Measurements from ENCODE around the gene PPP1R8. TPM values are rescaled to one million over a fixed set of nuclear protein-coding genes. Genes with fewer than 3 reads are reported as not detected.
A peak's percentile ranks its signal among the peaks of the same experiment; 100 is the strongest.

The PPP1R8 gene
- total RNA-seq, 1 experiment from 2014 or later: 39.5 TPM

DNA sequence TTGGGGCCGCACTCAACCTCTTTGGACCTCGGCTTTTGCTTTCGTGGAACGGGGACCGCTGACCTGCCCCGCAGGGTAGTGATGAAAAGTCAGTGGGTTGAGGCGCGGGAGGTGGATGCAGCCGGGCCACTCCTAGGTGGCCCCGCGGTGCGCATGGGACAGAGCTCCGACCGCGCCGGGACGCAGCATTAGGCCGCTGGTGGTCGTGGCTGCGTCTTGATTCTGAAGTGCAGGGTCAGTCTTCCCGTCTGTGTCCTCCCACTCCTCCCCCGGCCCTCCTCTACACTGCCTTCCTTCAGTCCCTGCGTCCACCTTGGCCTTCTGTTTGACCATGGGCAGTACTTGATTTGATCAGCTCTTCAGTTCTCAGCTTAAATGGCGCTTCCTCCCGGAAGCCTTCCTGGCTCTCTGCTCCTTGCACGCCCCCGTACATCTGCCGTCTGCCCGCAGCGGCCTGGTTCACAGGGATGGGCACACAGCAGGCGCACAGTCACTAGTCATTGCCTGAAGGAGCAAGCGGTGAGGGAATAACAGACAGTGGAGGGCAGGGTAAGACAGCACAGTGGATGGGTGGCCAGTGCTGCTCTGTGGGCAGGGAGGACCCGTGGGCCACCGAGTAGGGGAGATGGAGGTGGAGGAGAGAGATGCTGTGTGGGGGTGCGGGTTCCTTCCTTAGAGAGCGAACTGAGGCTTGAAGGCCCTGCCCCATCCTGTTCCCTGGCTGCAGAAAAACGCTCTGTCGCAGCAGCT lies 42.4 kb downstream of the PPP1R8 start:
- Mint-ChIP-seq H3K27ac (no peak overlapping the region), H3K4me3 (peak overlapping the region; percentile 81), H3K9me3 (no peaks in the 10 kb centered on the region), H3K4me1 (peaks cover 14% of the 10 kb centered on the region), H3K36me3 (no peaks in the 10 kb centered on the region), H3K27me3 (ENCODE audit: low read depth) (peaks cover 6% of the 10 kb centered on the region)
- TF ChIP-seq GTF2I (CRISPR knock-in tag; conservative IDR thresholded peaks at IDR 0.05): no peak
- TF ChIP-seq ZNF263 (CRISPR knock-in tag; IDR thresholded peaks at IDR 0.05; ENCODE audit: low read depth): peak; percentile 24; the same call in 1 of the 2 replicates
- TF ChIP-seq ETV6 (CRISPR knock-in tag; IDR thresholded peaks at IDR 0.05): 0 out of 2 replicates have a peak, but pooled peaks have one; percentile 15
- peak; percentile 56; the same call in 1 of the 2 replicates for TF ChIP-seq ZNF121 (CRISPR knock-in tag; IDR thresholded peaks at IDR 0.05)
- no peak for TF ChIP-seq NFATC4 (CRISPR knock-in tag; IDR thresholded peaks at IDR 0.05)
- TF ChIP-seq CREB1 (CRISPR knock-in tag; IDR thresholded peaks at IDR 0.05): no peak
- TF ChIP-seq AFF4 (CRISPR knock-in tag; IDR thresholded peaks at IDR 0.05; ENCODE audit: borderline replicate concordance): no peak
- no peak for TF ChIP-seq ZSCAN18 (CRISPR knock-in tag; IDR thresholded peaks at IDR 0.05)
- no peak for TF ChIP-seq PRRX2 (CRISPR knock-in tag; IDR thresholded peaks at IDR 0.05)
- ChIA-PET CTCF (interaction anchor here (0.6 to 1.2 kb wide), 5 partner anchors 15 to 204 kb away, joined by 3 to 6 read pairs (median 3); no protein-coding TSS in a partner anchor), POLR2A (interaction anchor here (0.8 to 1.4 kb wide), 3 partner anchors 15 to 87 kb away, joined by 3 to 4 read pairs (median 3); partner anchors contain the start of gene XKR8)
- peak; percentile 46 for ATAC-seq
- DNase-seq (ENCODE audit: low spot score): peak; percentile 40

- ChIA-PET CTCF (interaction anchor here (0.6 to 1.2 kb wide), 2 partner anchors 16 to 501 kb away, joined by 3 to 6 read pairs; no protein-coding TSS in a partner anchor), POLR2A (interaction anchor here (1.4 kb wide), 1 partner anchor 86 kb away, joined by 3 read pairs; the partner anchor contains the start of gene XKR8)
- peak overlapping the region; percentile 81; the same call in 1 of the 2 replicates for H3K4me3 Mint-ChIP-seq
- no peak overlapping the region for H3K27ac Mint-ChIP-seq
- peaks cover 14% of the 10 kb centered on the region for H3K4me1 Mint-ChIP-seq
- no peak for DNase-seq (ENCODE audit: low spot score)
- peaks cover 6% of the 10 kb centered on the region for H3K27me3 Mint-ChIP-seq (ENCODE audit: low read depth)
- H3K36me3 Mint-ChIP-seq: no peaks in the 10 kb centered on the region
- no peaks in the 10 kb centered on the region for H3K9me3 Mint-ChIP-seq
- no peak for ATAC-seq
- TF ChIP-seq, protein P1, sequence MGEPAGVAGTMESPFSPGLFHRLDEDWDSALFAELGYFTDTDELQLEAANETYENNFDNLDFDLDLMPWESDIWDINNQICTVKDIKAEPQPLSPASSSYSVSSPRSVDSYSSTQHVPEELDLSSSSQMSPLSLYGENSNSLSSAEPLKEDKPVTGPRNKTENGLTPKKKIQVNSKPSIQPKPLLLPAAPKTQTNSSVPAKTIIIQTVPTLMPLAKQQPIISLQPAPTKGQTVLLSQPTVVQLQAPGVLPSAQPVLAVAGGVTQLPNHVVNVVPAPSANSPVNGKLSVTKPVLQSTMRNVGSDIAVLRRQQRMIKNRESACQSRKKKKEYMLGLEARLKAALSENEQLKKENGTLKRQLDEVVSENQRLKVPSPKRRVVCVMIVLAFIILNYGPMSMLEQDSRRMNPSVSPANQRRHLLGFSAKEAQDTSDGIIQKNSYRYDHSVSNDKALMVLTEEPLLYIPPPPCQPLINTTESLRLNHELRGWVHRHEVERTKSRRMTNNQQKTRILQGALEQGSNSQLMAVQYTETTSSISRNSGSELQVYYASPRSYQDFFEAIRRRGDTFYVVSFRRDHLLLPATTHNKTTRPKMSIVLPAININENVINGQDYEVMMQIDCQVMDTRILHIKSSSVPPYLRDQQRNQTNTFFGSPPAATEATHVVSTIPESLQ (CRISPR knock-in tag; IDR thresholded peaks at IDR 0.05): no peak
- TF ChIP-seq ZNF263 (CRISPR knock-in tag; IDR thresholded peaks at IDR 0.05; ENCODE audit: low read depth) (no peak), ERG (CRISPR knock-in tag; IDR thresholded peaks at IDR 0.05) (no peak), ESRRA (CRISPR knock-in tag; IDR thresholded peaks at IDR 0.05; ENCODE audit: borderline replicate concordance) (no peak)
- TF ChIP-seq, protein P2, sequence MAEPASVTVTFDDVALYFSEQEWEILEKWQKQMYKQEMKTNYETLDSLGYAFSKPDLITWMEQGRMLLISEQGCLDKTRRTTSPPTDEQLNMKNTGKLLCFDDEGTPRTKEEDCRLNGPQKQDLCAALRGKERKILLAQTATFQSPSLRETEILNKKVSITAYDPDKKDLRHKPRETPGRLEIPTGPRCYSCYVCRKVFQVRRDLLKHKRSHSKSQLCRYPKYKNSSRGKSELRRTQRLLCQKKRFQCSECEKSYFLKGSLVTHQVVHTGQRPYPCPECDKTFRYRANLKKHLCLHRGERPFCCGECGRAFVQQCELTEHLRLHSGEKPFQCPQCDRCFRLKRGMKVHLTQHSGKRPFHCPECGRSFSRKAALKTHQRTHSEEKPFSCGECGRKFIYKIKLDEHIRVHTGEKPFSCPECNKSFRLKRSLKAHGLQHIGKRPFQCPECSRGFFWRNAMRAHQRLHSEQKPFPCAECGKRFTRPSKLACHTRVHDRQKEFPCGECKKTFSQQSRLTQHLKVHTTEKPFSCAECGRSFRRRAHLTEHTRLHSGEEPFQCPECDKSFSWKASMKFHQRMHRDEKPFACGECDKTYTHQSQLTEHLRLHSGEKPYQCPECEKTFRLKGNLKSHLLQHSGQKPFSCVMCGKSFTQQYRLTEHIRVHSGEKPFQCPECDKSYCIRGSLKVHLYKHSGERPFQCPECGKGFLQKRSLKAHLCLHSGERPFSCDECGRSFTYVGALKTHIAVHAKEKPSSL (CRISPR knock-in tag; conservative IDR thresholded peaks at IDR 0.05): no peak
- TF ChIP-seq, protein P3, sequence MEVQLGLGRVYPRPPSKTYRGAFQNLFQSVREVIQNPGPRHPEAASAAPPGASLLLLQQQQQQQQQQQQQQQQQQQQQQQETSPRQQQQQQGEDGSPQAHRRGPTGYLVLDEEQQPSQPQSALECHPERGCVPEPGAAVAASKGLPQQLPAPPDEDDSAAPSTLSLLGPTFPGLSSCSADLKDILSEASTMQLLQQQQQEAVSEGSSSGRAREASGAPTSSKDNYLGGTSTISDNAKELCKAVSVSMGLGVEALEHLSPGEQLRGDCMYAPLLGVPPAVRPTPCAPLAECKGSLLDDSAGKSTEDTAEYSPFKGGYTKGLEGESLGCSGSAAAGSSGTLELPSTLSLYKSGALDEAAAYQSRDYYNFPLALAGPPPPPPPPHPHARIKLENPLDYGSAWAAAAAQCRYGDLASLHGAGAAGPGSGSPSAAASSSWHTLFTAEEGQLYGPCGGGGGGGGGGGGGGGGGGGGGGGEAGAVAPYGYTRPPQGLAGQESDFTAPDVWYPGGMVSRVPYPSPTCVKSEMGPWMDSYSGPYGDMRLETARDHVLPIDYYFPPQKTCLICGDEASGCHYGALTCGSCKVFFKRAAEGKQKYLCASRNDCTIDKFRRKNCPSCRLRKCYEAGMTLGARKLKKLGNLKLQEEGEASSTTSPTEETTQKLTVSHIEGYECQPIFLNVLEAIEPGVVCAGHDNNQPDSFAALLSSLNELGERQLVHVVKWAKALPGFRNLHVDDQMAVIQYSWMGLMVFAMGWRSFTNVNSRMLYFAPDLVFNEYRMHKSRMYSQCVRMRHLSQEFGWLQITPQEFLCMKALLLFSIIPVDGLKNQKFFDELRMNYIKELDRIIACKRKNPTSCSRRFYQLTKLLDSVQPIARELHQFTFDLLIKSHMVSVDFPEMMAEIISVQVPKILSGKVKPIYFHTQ (CRISPR knock-in tag; IDR thresholded peaks at IDR 0.05): no peak
These were observed 43.2 kb downstream of the PPP1R8 start for GRCh38 chr1:27873671-27874384.

Measured in WTC11 (cell line).